ENCODE data around the gene PTPN1.

DNA sequence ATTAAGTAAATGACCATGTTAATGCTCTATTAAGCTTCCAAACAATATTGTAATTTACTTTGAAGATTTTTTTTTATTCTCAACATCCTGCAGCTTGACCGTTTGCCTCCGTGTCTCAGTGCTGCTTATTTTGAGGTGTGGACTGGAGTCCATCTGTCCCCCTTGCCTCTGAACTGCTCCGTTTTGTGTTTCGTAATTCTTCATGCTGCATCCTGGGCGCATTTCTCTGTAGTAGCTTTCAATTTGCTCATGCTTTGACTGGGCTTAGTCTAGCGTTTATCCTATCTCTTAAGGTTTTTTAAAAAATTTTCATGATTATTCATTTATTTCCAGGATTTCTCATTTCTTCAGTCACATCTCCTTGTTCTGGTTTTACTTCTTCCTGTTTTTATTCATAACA, 37.8 kb downstream of the PTPN1 start:
- no peak for TF ChIP-seq CTCF (IDR thresholded peaks at IDR 0.05 in 4 of 5, conservative IDR thresholded peaks at IDR 0.05 in 1 of 5)
- no peak for TF ChIP-seq POLR2A (IDR thresholded peaks at IDR 0.05)

Measured in gastrocnemius medialis (tissue), 4 donors.